ENCODE results near the gene DNALI1. TPM values are rescaled to one million over a fixed set of nuclear protein-coding genes. Genes with fewer than 3 reads are reported as not detected.
A peak's percentile ranks its signal among the peaks of the same experiment; 100 is the strongest.

DNALI1 gene
- total and polyA plus RNA-seq, 10 of the 15 experiments (the other 5 are each of a cell fraction or from before 2014, with no cell fraction given): 0.03 to 0.13 (median 0.05) TPM; not detected in 7

- ChIA-PET SMC1A (ENCODE audit: uncharacterized antibody, unreplicated experiment) (interaction anchor here (0.6 to 1.9 kb wide), 6 partner anchors 33 to 136 kb away, joined by 3 to 7 read pairs (median 3); a partner anchor contains a TSS), POLR2A (interaction anchor here (0.5 to 1.8 kb wide), 6 partner anchors 39 to 379 kb away, joined by 3 to 9 read pairs (median 4); partner anchors contain the start of genes MEAF6 and ZC3H12A), RAD21 (ENCODE audit: unreplicated experiment) (interaction anchor here (0.6 to 1.4 kb wide), 6 partner anchors 39 to 138 kb away, joined by 3 to 5 read pairs (median 3); partner anchors contain the start of genes GNL2 and MEAF6), CTCF (interaction anchor here (0.5 to 2.3 kb wide), 6 partner anchors 10 to 130 kb away, joined by 3 to 8 read pairs (median 4); partner anchors contain the start of gene MEAF6)
- ATAC-seq (peak; percentile 43), DNase-seq (ENCODE audit: low read depth, low spot score) (no peak), FAIRE-seq (no peak)
- Histone ChIP-seq H3K27me3 (replicated peaks in 1 of 2; ENCODE audit: control insufficient read depth in 2 of 2, insufficient read depth in 2 of 2, low read length in 1 of 2) (no peaks in the 10 kb centered on the region), H3K9ac (ENCODE audit: control insufficient read depth, insufficient read depth, low read length) (peak overlapping the region; percentile 78), H3K9me3 (replicated peaks; ENCODE audit: control insufficient read depth, insufficient read depth, low read length) (peaks cover 2% of the 10 kb centered on the region; the same call in 1 of the 3 replicates), H3K27ac (ENCODE audit: control insufficient read depth, insufficient read depth) (peak overlapping the region; percentile 58), H3K36me3 (ENCODE audit: control insufficient read depth in 2 of 2, insufficient read depth in 2 of 2, low read length in 1 of 2) (no peaks in the 10 kb centered on the region; a peak in 2 of 4 replicates), H3K79me2 (ENCODE audit: control insufficient read depth, insufficient read depth, low read length) (peaks cover 18% of the 10 kb centered on the region), H3K4me1 (ENCODE audit: control insufficient read depth, insufficient read depth, low read length) (peaks cover 6% of the 10 kb centered on the region; the same call in 1 of the 2 replicates), H3K4me3 (peak overlapping the region; percentile 97), H3K4me2 (ENCODE audit: control insufficient read depth, insufficient read depth) (peak overlapping the region; percentile 73), H2AFZ (ENCODE audit: control insufficient read depth, low read depth, low read length) (no peak overlapping the region), H4K20me1 (ENCODE audit: control insufficient read depth, insufficient read depth) (no peaks in the 10 kb centered on the region)
- intact Hi-C loops (cut with micrococcal nuclease; ENCODE audit: unreplicated experiment): loop anchor here (5.0 kb wide), 1 partner anchor 41 kb away; the partner anchor contains the start of gene MEAF6
- under 1% methylated on average over 11 of the region's 11 CpGs for WGBS (ENCODE audit: insufficient coverage, insufficient replicate concordance, low lambda C conversion rate, missing lambda C conversion rate)
- in situ Hi-C loops (cut with MboI): no loop called here
- no TSS peak for BruUV-seq (replicated peaks)
- TF ChIP-seq SIX5 (IDR thresholded peaks at IDR 0.05; ENCODE audit: low read depth, low read length, severe bottlenecking) (no peak), GATAD2B (conservative IDR thresholded peaks at IDR 0.05; ENCODE audit: low read depth) (no peak), GABPA (IDR thresholded peaks at IDR 0.05; ENCODE audit: low read depth) (no peak), MXI1 (IDR thresholded peaks at IDR 0.05; ENCODE audit: low read depth, low read length) (no peak), RELA (IDR thresholded peaks at IDR 0.05; ENCODE audit: borderline replicate concordance, partially characterized antibody) (no peak), E4F1 (IDR thresholded peaks at IDR 0.05; ENCODE audit: borderline replicate concordance, partially characterized antibody) (no peak), PBX3 (IDR thresholded peaks at IDR 0.05; ENCODE audit: insufficient replicate concordance, low read depth, low read length) (no peak), WRNIP1 (IDR thresholded peaks at IDR 0.05; ENCODE audit: borderline replicate concordance, low read depth, low read length) (no peak), ZBTB4 (CRISPR knock-in tag; IDR thresholded peaks at IDR 0.05) (no peak), SUPT20H (IDR thresholded peaks at IDR 0.05; ENCODE audit: borderline replicate concordance, control insufficient read depth, low read depth, low read length) (no peak), RUNX3 (IDR thresholded peaks at IDR 0.05; ENCODE audit: low read length) (no peak), POU2F2 (IDR thresholded peaks at IDR 0.05; ENCODE audit: borderline replicate concordance, low read depth, low read length) (no peak), HSF1 (IDR thresholded peaks at IDR 0.05; ENCODE audit: low read depth, low read length) (no peak), HCFC1 (IDR thresholded peaks at IDR 0.05; ENCODE audit: low read length) (no peak), CBX3 (IDR thresholded peaks at IDR 0.05; ENCODE audit: borderline replicate concordance, low read depth) (no peak), RB1 (IDR thresholded peaks at IDR 0.05; ENCODE audit: borderline replicate concordance) (no peak)
These were observed 3.2 kb upstream of the DNALI1 start for GRCh38 chr1:37553598-37553926.
